ENCODE measurements around the gene PTGIS. TPM values are rescaled to one million over a fixed set of nuclear protein-coding genes. Genes with fewer than 3 reads are reported as not detected.
"Not testable (repeated sequence)": the region's sequence is repeated elsewhere in the genome, so short reads cannot be mapped to it uniquely, and the experiment has no call there.

The PTGIS gene
- total and polyA plus RNA-seq, 2 experiments from 2014 or later = 2.1 to 7.8 TPM

GRCh38 chr20:49612127-49612738 lies 44.3 kb upstream of the PTGIS start:
- TF ChIP-seq, protein P1, sequence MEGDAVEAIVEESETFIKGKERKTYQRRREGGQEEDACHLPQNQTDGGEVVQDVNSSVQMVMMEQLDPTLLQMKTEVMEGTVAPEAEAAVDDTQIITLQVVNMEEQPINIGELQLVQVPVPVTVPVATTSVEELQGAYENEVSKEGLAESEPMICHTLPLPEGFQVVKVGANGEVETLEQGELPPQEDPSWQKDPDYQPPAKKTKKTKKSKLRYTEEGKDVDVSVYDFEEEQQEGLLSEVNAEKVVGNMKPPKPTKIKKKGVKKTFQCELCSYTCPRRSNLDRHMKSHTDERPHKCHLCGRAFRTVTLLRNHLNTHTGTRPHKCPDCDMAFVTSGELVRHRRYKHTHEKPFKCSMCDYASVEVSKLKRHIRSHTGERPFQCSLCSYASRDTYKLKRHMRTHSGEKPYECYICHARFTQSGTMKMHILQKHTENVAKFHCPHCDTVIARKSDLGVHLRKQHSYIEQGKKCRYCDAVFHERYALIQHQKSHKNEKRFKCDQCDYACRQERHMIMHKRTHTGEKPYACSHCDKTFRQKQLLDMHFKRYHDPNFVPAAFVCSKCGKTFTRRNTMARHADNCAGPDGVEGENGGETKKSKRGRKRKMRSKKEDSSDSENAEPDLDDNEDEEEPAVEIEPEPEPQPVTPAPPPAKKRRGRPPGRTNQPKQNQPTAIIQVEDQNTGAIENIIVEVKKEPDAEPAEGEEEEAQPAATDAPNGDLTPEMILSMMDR (IDR thresholded peaks at IDR 0.05; ENCODE audit: low read depth, low read length) = no peak
- H3K4me3 ChIP-seq = no peak overlapping the region
- H3K4me1 ChIP-seq (ENCODE audit: low read depth) = no peaks in the 10 kb centered on the region
- H3K36me3 ChIP-seq = no peaks in the 10 kb centered on the region
- no peaks in the 10 kb centered on the region for H3K27me3 ChIP-seq
- no peaks in the 10 kb centered on the region for H3K9me3 ChIP-seq (ENCODE audit: low read depth)
- no peak overlapping the region for H3K27ac ChIP-seq
- DNase-seq (ENCODE audit: low read depth in 1 of 2, low spot score in 1 of 2) = no peak

DNA sequence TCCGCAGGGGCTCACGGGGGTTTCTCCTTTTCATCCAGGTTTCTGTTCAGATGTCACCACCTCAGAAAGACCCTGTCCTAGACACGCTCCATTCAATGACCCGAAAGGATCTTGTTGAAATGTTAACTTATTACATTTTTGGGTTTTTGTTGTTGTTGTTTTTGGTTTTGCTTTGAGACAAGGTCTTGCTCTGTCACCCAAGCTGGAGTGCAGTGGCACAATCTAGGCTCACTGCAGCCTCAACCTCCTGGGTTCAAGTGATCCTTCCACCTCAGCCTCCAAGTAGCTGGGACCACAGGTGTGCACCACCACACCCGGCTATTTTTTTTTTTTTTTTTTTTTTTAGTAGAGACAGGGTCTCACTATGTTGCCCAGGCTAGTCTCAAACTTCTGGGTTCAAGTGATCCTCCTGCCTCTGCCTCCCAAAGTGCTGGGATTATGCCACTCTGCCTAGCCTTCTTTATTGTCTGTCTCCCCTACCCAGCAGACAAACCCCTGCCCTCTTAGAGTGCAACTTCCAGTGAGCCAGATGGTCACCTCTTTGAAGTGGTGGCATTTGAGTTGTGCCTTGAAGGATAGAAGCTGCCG lies 43.7 kb upstream of the PTGIS start:
- not testable (repeated sequence) for H3K27ac ChIP-seq; H3K36me3 ChIP-seq; H3K4me1 ChIP-seq (ENCODE audit: low read depth); H3K4me3 ChIP-seq; H3K27me3 ChIP-seq; H3K9me3 ChIP-seq (ENCODE audit: low read depth); DNase-seq (ENCODE audit: low read depth in 1 of 2, low spot score in 1 of 2)

- Histone ChIP-seq H3K4me1 (ENCODE audit: low read depth) (no peaks in the 10 kb centered on the region), H3K9me3 (ENCODE audit: low read depth) (no peaks in the 10 kb centered on the region), H3K27ac (no peak overlapping the region), H3K27me3 (no peaks in the 10 kb centered on the region), H3K4me3 (no peak overlapping the region), H3K36me3 (no peaks in the 10 kb centered on the region)
- peak; percentile 63 to 82 for DNase-seq (ENCODE audit: low read depth in 1 of 2, low spot score in 1 of 2)
- TF ChIP-seq, protein P1 (IDR thresholded peaks at IDR 0.05; ENCODE audit: low read depth, low read length) = peak; percentile 97
Measured at GRCh38 chr20:49610691-49611538, 43.0 kb upstream of the PTGIS start.

- no peaks in the 10 kb centered on the region for H3K4me1 ChIP-seq (ENCODE audit: low read depth)
- no peaks in the 10 kb centered on the region for H3K27me3 ChIP-seq
- H3K4me3 ChIP-seq = peak overlapping the region; percentile 14
- no peaks in the 10 kb centered on the region for H3K36me3 ChIP-seq
- TF ChIP-seq, protein P1 (IDR thresholded peaks at IDR 0.05; ENCODE audit: low read depth, low read length) = peak; percentile 94
- no peaks in the 10 kb centered on the region for H3K9me3 ChIP-seq (ENCODE audit: low read depth)
- DNase-seq (ENCODE audit: low read depth in 1 of 2, low spot score in 1 of 2) = peak; percentile 63 to 80
- no peak overlapping the region for H3K27ac ChIP-seq
Measured at GRCh38 chr20:49608752-49609670, 41.1 kb upstream of the PTGIS start.

DNA sequence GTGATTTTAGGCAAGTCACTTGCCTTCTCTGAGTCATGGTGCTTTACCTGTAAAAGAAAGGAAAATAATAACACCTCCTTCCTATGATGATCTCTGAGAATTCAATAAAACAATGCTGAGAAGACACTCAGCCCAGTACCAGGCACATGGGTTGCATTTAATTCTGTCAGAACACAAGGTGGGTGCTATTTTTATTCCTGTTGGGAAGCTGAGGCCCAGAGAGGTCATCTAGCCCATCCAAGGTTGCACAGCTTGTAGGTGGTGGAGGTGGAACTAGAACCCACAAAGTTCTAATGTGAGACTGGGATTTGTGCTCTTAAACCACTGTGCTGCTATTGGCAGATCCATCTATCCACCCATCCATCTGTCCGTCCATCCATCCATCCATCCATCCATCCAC lies 39.6 kb upstream of the PTGIS start:
- H3K36me3 ChIP-seq = no peaks in the 10 kb centered on the region
- no peak for DNase-seq (ENCODE audit: low read depth in 1 of 2, low spot score in 1 of 2)
- H3K27ac ChIP-seq = no peak overlapping the region
- H3K4me1 ChIP-seq (ENCODE audit: low read depth) = no peaks in the 10 kb centered on the region
- TF ChIP-seq, protein P1 (IDR thresholded peaks at IDR 0.05; ENCODE audit: low read depth, low read length) = no peak
- H3K4me3 ChIP-seq = no peak overlapping the region
- H3K9me3 ChIP-seq (ENCODE audit: low read depth) = no peaks in the 10 kb centered on the region
- H3K27me3 ChIP-seq = no peaks in the 10 kb centered on the region
